Measurements from ENCODE around the gene UGT1A1.

- TF ChIP-seq CTCF (IDR thresholded peaks at IDR 0.05 in 8 of 11, conservative IDR thresholded peaks at IDR 0.05 in 3 of 11): no peak
- no peak for TF ChIP-seq POLR2AphosphoS5 (IDR thresholded peaks at IDR 0.05)
- no peak for TF ChIP-seq POLR2A (IDR thresholded peaks at IDR 0.05)
These were observed 32.6 kb downstream of the UGT1A1 start for GRCh38 chr2:233792720-233793119.

All from spleen (tissue), 7 donors.